OCI-LY1 (cell line): ENCODE data around the gene COL20A1.

Experiments used
- H2AFZ ChIP-seq: fragments of 200-600 bp; sonication (generic), shearing (Covaris generic); 2 replicates; pipeline ENCODE4 v1.6.0; 2014; ENCODE audit warnings: antibody characterized with exemption, mild to moderate bottlenecking, low read length
- H3F3A ChIP-seq: fragments of 200-600 bp; sonication (generic), shearing (Covaris generic); 2 replicates; pipeline ENCODE4 v1.6.0; 2014; ENCODE audit warnings: mild to moderate bottlenecking, antibody characterized with exemption, low read length, moderate library complexity; ENCODE audit not compliant: insufficient read depth
- H3K27ac ChIP-seq: fragments of 200-600 bp; sonication (generic); 2 replicates; pipeline ENCODE4 v1.5.1; 2014; ENCODE audit warnings: low read length, mixed run types, mild to moderate bottlenecking, low read depth; ENCODE audit not compliant: poor library complexity, severe bottlenecking
- H3K27me3 ChIP-seq: fragments of 200-600 bp; sonication (generic); 2 replicates; pipeline ENCODE4 v1.6.0; 2014; ENCODE audit warnings: antibody characterized with exemption, mild to moderate bottlenecking, low read length, moderate library complexity; ENCODE audit not compliant: insufficient read depth
- H3K36me3 ChIP-seq: fragments of 200-600 bp; sonication (generic); 2 replicates; pipeline ENCODE4 v1.6.1; 2014; ENCODE audit warnings: mild to moderate bottlenecking, antibody characterized with exemption, low read length, moderate library complexity, mixed read lengths; ENCODE audit not compliant: insufficient read depth
- H3K4me1 ChIP-seq: fragments of 200-600 bp; sonication (generic); 2 replicates; pipeline ENCODE4 v1.5.1; 2014; ENCODE audit warnings: mild to moderate bottlenecking, low read length, moderate library complexity; ENCODE audit not compliant: insufficient read depth, severe bottlenecking
- H3K4me2 ChIP-seq: fragments of 200-600 bp; sonication (generic), shearing (Covaris generic); 2 replicates; pipeline ENCODE4 v1.6.1; 2014; ENCODE audit warnings: low read length
- H3K4me3 ChIP-seq: fragments of 200-600 bp; sonication (generic); 2 replicates; pipeline ENCODE4 v1.5.1; 2014; ENCODE audit warnings: low read length, low read depth, mild to moderate bottlenecking, mixed read lengths; ENCODE audit not compliant: poor library complexity, severe bottlenecking
- H3K79me2 ChIP-seq: fragments of 200-600 bp; shearing (Covaris generic); 2 replicates; pipeline ENCODE4 v1.6.1; 2016; ENCODE audit warnings: mixed run types, low read length, mixed read lengths; ENCODE audit not compliant: insufficient read depth
- H3K9ac ChIP-seq: fragments of 200-600 bp; sonication (generic), shearing (Covaris generic); 2 replicates; pipeline ENCODE4 v1.6.1; 2014; ENCODE audit warnings: mild to moderate bottlenecking, low read length, mixed read lengths
- H3K9me2 ChIP-seq: fragments of 200-600 bp; sonication (generic), shearing (Covaris generic); 2 replicates; pipeline ENCODE4 v1.6.1; 2014; ENCODE audit warnings: low read depth, mild to moderate bottlenecking, low read length, mixed read lengths
- H3K9me3 ChIP-seq: fragments of 200-600 bp; shearing (Covaris generic); 2 replicates; pipeline ENCODE4 v1.6.1; 2014; ENCODE audit warnings: low read length, mixed read lengths
- H4K20me1 ChIP-seq: fragments of 200-600 bp; sonication (generic), shearing (Covaris generic); 2 replicates; pipeline ENCODE4 v1.6.0; 2016; ENCODE audit warnings: mild to moderate bottlenecking, low read length; ENCODE audit not compliant: insufficient read depth
- EZH2 ChIP-seq: fragments of 200-600 bp; sonication (generic), shearing (Covaris generic); IDR thresholded peaks from 2 replicates; pipeline ENCODE4 v1.8.0; 2017; ENCODE audit warnings: borderline replicate concordance, mixed run types, mild to moderate bottlenecking, antibody characterized with exemption, low read length, moderate library complexity, mixed read lengths
- TF ChIP-seq, protein P1 (sequence below): fragments of 200-600 bp; sonication (generic), shearing (Covaris generic); IDR thresholded peaks from 2 replicates; pipeline ENCODE4 v1.5.1; 2017; ENCODE audit warnings: mild to moderate bottlenecking, antibody characterized with exemption, low read length, moderate library complexity, mixed read lengths

COL20A1 gene

DNA sequence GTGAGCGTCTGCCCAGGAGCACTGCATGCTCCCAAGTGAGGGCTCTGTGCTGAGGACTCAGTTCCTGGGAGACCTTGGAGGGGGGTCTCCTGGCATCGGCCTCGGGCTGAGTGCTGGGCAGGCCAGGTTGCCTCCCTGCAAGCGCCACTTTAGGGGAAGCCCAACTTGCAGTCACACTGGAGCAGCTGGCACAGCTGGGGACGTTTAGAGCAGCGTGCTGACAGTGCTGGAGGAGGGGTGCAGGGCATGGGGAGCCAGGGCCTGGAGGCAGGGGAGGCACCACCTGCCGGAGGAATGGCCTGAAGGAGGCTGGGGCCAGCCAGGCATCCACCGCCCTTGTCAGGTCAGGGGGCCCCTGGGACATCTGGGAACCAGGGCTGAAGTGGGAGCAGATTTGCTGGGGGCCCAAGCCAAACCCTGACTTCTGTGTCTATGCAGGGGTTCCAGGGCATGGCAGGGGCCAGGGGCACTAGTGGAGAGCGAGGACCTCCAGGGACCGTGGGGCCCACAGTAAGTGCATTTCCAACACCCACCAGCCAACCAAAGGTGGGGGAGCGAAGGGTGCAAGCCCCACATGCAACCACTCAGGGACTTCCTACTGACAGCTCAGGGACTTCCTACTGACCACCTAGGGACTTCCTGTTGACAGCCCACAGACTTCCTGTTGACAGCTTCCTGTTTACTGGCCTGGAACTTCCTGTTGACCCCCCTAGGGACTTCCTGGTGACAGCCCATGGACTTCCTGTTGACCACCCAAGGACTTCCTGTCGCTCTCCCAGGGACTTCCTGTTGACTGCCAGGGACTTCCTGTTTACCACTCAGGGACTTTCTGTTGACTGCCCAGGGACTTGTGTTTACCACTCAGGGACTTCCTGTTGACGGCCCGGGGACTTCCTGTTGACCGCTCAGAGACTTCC, 33.6 kb downstream of the COL20A1 start:
- H3K79me2 ChIP-seq = no peaks in the 10 kb centered on the region
- TF ChIP-seq, protein P1, sequence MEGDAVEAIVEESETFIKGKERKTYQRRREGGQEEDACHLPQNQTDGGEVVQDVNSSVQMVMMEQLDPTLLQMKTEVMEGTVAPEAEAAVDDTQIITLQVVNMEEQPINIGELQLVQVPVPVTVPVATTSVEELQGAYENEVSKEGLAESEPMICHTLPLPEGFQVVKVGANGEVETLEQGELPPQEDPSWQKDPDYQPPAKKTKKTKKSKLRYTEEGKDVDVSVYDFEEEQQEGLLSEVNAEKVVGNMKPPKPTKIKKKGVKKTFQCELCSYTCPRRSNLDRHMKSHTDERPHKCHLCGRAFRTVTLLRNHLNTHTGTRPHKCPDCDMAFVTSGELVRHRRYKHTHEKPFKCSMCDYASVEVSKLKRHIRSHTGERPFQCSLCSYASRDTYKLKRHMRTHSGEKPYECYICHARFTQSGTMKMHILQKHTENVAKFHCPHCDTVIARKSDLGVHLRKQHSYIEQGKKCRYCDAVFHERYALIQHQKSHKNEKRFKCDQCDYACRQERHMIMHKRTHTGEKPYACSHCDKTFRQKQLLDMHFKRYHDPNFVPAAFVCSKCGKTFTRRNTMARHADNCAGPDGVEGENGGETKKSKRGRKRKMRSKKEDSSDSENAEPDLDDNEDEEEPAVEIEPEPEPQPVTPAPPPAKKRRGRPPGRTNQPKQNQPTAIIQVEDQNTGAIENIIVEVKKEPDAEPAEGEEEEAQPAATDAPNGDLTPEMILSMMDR = no peak
- no peak for TF ChIP-seq EZH2
- H3K9me3 ChIP-seq = no peaks in the 10 kb centered on the region
- no peak overlapping the region for H3K4me2 ChIP-seq
- H3K9ac ChIP-seq = no peak overlapping the region
- no peaks in the 10 kb centered on the region for H3K27me3 ChIP-seq
- no peaks in the 10 kb centered on the region for H3F3A ChIP-seq
- H3K4me3 ChIP-seq = no peak overlapping the region
- no peaks in the 10 kb centered on the region; the same call in 1 of the 2 replicates for H3K36me3 ChIP-seq
- H2AFZ ChIP-seq = no peak overlapping the region
- no peaks in the 10 kb centered on the region for H3K4me1 ChIP-seq
- no peaks in the 10 kb centered on the region for H4K20me1 ChIP-seq
- no peaks in the 10 kb centered on the region for H3K9me2 ChIP-seq
- H3K27ac ChIP-seq = peak overlapping the region; percentile 40

DNA sequence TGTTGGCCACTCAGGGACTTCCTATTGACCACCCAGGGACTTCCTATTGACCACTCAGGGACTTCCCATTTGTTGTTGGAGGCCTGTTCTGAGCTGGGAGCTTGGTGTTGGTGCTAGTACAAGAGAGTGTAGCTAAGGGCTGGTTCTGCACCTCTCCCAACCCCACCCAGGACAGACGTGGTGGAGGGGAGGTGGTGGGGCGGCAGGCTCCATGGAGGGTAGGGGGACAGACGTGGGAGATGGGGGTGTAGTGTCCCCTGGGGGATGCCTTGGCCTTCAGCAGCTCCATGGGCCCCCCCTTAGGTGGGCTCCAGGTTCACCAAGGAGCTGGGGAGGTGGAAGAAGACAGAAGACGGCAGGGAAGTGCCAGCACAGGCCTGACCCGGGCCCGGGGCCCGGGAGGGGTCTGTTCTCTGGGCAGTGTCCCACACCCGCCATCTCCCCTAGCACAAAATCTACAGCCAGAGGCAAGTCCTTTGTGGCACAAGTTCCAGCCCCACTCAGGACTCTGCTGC, 34.3 kb downstream of the COL20A1 start:
- Histone ChIP-seq H3K9ac (no peak overlapping the region), H4K20me1 (no peaks in the 10 kb centered on the region), H3K79me2 (no peaks in the 10 kb centered on the region), H3K36me3 (no peaks in the 10 kb centered on the region; the same call in 1 of the 2 replicates), H3K4me3 (no peak overlapping the region), H3K27ac (peak overlapping the region; percentile 40), H3K27me3 (peaks cover 7% of the 10 kb centered on the region; the same call in 1 of the 2 replicates), H3K4me2 (no peak overlapping the region), H3F3A (no peaks in the 10 kb centered on the region), H3K9me3 (no peaks in the 10 kb centered on the region), H2AFZ (no peak overlapping the region), H3K9me2 (no peaks in the 10 kb centered on the region), H3K4me1 (no peaks in the 10 kb centered on the region)
- TF ChIP-seq EZH2 = no peak
- TF ChIP-seq, protein P1 = no peak

DNA sequence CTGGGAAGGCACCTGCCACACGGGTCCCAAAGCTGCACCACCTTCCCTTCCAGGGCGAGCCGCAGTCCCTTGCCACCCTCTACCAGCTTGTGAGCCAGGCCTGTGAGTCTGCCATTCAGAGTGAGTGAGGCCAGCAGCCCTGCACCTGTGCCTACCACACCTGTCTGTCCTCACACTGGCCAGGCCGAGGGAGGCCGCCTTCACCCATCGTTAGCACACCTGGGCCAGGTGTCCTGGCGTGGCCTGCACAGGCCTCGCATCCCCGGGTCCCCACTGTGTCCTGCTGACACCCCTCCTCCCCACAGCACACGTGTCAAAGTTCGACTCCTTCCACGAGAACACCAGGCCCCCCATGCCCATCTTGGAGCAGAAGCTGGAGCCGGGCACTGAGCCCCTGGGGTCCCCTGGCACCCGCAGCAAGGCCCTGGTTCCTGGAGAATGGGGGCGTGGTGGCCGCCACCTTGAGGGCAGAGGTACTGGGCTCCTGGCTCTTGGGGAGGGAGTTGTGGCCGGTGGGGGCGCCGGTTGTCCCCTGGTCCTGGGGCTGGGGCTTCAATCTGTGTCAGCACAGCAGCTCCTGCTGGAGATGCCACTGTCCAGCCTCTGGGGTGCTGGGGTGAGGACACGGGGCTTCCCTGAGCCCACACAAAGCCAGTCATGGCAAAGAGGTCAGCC, 35.2 kb downstream of the COL20A1 start:
- Histone ChIP-seq H3K79me2 (no peaks in the 10 kb centered on the region), H3K4me3 (no peak overlapping the region), H3K4me2 (no peak overlapping the region), H4K20me1 (no peaks in the 10 kb centered on the region), H3K9ac (no peak overlapping the region), H3K9me2 (no peaks in the 10 kb centered on the region), H3K9me3 (no peaks in the 10 kb centered on the region), H3K27me3 (peaks cover 7% of the 10 kb centered on the region; the same call in 1 of the 2 replicates), H3K4me1 (no peaks in the 10 kb centered on the region), H3K36me3 (no peaks in the 10 kb centered on the region; the same call in 1 of the 2 replicates), H2AFZ (no peak overlapping the region), H3F3A (no peaks in the 10 kb centered on the region), H3K27ac (no peak overlapping the region)
- TF ChIP-seq, protein P1 = no peak
- TF ChIP-seq EZH2 = no peak
